Measurements from ENCODE around the gene ATP8A2. TPM values are rescaled to one million over a fixed set of nuclear protein-coding genes. Genes with fewer than 3 reads are reported as not detected.

Gene ATP8A2
- total RNA-seq, 2 experiments from 2014 or later: 0.28 to 0.32 TPM

GRCh38 chr13:25707726-25708125 is 336.0 kb downstream of the ATP8A2 start:
- CTCF ChIA-PET: no interaction called here
- no peaks in the 10 kb centered on the region for H3K9me3 Mint-ChIP-seq (ENCODE audit: low read depth)

DNA sequence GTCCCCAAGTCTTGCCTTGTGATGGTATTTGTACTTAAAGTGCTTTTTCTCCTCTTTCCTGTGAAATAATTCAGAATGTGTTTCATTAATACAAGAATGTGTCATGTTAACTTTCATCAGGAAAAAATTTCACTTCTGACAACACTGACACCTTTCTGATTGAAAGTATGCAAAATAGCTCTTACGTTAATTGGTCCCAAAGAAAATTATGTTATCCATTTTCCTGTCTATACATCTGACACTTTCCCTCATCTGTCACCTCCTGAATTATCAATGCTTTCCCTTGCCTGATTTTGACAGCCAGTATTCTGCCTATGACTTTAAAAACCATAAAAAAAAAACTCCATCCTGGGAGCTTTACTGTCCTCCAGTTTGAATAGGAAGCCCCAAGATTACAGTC is 336.5 kb downstream of the ATP8A2 start:
- no peak for DNase-seq
- Mint-ChIP-seq H3K4me1 (no peaks in the 10 kb centered on the region), H3K36me3 (no peaks in the 10 kb centered on the region), H3K9me3 (ENCODE audit: low read depth) (no peaks in the 10 kb centered on the region), H3K27ac (no peak overlapping the region), H3K27me3 (peaks cover 19% of the 10 kb centered on the region), H3K4me3 (no peak overlapping the region)
- no peak for ATAC-seq
- CTCF ChIA-PET: no interaction called here

More at GRCh38 chr13:25707726-25708125, 336.0 kb downstream of the ATP8A2 start:
- Mint-ChIP-seq H3K27me3 (peaks cover 15% of the 10 kb centered on the region), H3K4me1 (no peaks in the 10 kb centered on the region), H3K36me3 (no peaks in the 10 kb centered on the region), H3K4me3 (no peak overlapping the region), H3K27ac (no peak overlapping the region)
- DNase-seq (no peak), ATAC-seq (no peak)

DNA sequence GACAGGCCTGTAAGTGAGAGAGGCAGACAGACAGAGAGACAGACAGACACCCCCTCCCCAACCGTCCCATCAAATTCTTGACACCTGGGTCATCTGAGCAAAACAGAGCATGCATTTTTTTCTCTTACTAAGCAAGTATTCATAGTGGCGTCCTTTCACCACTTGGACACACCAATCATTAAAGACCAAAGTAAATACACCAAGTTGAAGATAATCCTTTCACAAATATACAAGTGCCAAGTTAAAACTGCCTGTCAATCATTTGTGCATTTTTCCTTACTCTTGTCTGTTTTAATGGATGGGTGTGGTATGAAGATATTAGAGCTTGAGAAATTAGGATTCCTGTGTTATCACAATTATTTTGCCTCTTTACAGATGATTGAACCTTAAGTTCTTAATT is 337.3 kb downstream of the ATP8A2 start:
- no peaks in the 10 kb centered on the region for H3K9me3 Mint-ChIP-seq (ENCODE audit: low read depth)
- DNase-seq (no peak), ATAC-seq (no peak)
- H3K4me3 Mint-ChIP-seq: no peak overlapping the region
- peaks cover 22% of the 10 kb centered on the region for H3K27me3 Mint-ChIP-seq
- CTCF ChIA-PET: no interaction called here
- no peaks in the 10 kb centered on the region for H3K4me1 Mint-ChIP-seq
- no peak overlapping the region for H3K27ac Mint-ChIP-seq
- H3K36me3 Mint-ChIP-seq: no peaks in the 10 kb centered on the region

DNA sequence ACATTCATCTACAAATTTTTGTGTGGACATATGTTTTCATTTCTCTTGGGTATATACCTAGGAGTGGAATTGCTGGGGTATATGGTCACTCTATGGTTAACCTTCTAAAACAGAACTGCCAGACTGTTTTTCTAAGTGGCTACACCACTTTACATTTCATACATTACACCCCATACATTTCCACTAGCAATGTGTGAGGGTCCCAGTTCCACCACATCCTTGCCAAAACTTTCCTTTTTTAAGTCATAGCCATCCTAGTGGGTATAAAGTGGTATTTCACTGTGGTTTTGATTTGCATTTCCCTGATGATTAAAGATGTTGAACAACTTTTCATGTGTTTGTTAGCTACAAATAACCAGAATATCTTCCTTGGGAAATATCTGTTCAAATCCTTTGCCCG is 344.0 kb downstream of the ATP8A2 start:
- H3K27me3 Mint-ChIP-seq: peaks cover 23% of the 10 kb centered on the region
- peaks cover 5% of the 10 kb centered on the region for H3K9me3 Mint-ChIP-seq (ENCODE audit: low read depth)
- no peak for ATAC-seq

DNA sequence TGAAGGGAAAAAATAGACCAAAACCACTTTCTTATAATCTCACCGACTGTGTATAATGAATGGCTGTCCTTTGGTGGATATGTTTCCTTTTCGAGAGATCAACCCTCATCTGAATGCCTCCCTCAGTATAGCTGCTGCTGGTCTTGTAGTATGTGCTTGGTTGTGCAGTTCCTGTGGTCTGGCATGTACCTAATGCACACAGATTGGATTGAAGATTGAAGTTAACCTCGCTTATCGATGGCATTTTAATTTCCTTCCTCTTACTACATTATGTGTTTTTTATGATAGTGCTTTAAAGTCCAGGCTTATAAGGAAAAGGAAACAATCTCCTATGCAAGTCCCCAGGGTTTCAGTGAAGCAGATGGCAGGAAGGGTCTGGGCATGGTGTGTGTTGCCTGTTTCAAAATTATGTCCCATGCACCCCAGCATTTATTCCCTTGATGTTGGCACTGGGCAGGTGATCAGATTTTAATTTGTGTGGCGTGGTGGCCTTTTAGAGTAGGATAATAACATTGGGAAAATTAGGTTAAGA is 346.0 kb downstream of the ATP8A2 start:
- H3K9me3 Mint-ChIP-seq (ENCODE audit: low read depth): peaks cover 5% of the 10 kb centered on the region
- peaks cover 24% of the 10 kb centered on the region for H3K27me3 Mint-ChIP-seq

More for the DNA sequence above, 344.0 kb downstream of the ATP8A2 start:
- no peaks in the 10 kb centered on the region for H3K36me3 Mint-ChIP-seq
- CTCF ChIA-PET: no interaction called here
- H3K27ac Mint-ChIP-seq: no peak overlapping the region
- no peak for DNase-seq
- no peaks in the 10 kb centered on the region for H3K4me1 Mint-ChIP-seq
- no peak overlapping the region for H3K4me3 Mint-ChIP-seq

DNA sequence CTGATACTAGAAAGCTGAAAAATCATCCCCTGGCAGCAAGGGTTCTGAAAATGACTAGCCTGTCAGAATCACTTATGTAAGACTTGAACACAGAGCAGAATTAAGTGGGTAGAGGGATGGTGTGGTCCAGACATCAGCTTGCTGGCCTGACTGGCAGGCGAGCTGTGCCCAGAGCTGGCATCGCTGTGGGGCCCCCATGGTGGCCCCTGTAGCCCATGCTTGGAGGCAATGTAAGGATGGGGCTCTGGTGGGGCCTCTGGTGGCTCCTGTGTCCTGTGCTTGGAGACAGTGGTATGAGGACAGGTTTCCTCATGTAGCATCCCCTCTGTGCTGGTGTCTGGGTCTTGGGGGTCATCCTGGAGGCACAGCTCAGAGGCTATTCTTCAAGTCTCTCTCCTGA is 347.9 kb downstream of the ATP8A2 start:
- DNase-seq (no peak), ATAC-seq (no peak)
- no peak overlapping the region for H3K4me3 Mint-ChIP-seq
- H3K27me3 Mint-ChIP-seq: peaks cover 17% of the 10 kb centered on the region
- CTCF ChIA-PET: no interaction called here
- no peak overlapping the region for H3K27ac Mint-ChIP-seq
- peaks cover 5% of the 10 kb centered on the region for H3K9me3 Mint-ChIP-seq (ENCODE audit: low read depth)
- no peaks in the 10 kb centered on the region for H3K36me3 Mint-ChIP-seq
- no peaks in the 10 kb centered on the region for H3K4me1 Mint-ChIP-seq

More for the DNA sequence above, 346.0 kb downstream of the ATP8A2 start:
- no peaks in the 10 kb centered on the region for H3K36me3 Mint-ChIP-seq
- no peaks in the 10 kb centered on the region for H3K4me1 Mint-ChIP-seq
- no peak for ATAC-seq
- no peak overlapping the region for H3K27ac Mint-ChIP-seq
- CTCF ChIA-PET: no interaction called here
- no peak for DNase-seq
- H3K4me3 Mint-ChIP-seq: no peak overlapping the region

DNA sequence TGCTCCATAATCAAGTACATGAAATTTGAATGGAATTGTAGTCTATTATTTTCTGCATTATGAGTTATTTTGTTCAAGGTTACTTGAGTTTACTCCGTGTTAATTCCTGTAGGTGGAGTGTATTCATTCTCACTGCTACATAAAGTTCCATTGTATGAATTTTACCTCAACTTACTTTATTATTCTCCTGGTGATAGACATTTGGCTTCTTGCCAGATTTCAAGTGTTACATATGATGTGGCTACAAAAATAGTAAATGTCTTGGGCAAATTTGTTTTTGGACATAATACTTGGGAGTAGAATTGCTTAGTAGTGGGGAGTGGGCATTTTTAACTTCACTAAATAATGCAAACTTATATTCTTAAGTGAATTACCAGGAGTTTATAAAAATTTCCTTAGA is 351.1 kb downstream of the ATP8A2 start:
- no peak for ATAC-seq

GRCh38 chr13:25725104-25725503 is 353.3 kb downstream of the ATP8A2 start:
- Mint-ChIP-seq H3K36me3 (no peaks in the 10 kb centered on the region), H3K27me3 (peaks cover 7% of the 10 kb centered on the region), H3K9me3 (ENCODE audit: low read depth) (peaks cover 2% of the 10 kb centered on the region), H3K27ac (no peak overlapping the region), H3K4me3 (no peak overlapping the region), H3K4me1 (no peaks in the 10 kb centered on the region)
- DNase-seq (no peak), ATAC-seq (no peak)
- CTCF ChIA-PET: no interaction called here

More for the DNA sequence above, 351.1 kb downstream of the ATP8A2 start:
- DNase-seq: no peak
- Mint-ChIP-seq H3K9me3 (ENCODE audit: low read depth) (peaks cover 2% of the 10 kb centered on the region), H3K4me1 (no peaks in the 10 kb centered on the region), H3K27ac (no peak overlapping the region), H3K27me3 (peaks cover 5% of the 10 kb centered on the region), H3K36me3 (no peaks in the 10 kb centered on the region), H3K4me3 (no peak overlapping the region)
- CTCF ChIA-PET: no interaction called here

DNA sequence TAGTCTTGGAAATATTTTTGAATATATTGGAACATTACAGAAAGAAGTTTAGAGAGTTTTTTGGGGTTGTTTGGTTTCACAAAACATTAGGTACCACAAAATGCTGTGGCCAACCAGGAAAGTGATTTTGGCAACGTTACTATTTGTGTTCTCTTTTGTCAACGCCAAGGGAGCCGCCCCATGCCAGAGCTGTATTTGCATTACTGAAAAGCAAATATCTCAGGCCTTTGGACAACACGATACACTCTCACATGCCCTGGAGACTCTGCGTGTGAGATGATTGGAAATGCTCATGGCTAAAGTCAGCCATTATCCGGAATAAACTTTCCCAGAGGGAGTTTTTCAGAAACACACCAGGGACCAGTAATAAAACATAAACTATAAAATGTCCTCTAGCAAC is 355.5 kb downstream of the ATP8A2 start:
- peaks cover 5% of the 10 kb centered on the region for H3K27me3 Mint-ChIP-seq
- no peaks in the 10 kb centered on the region for H3K36me3 Mint-ChIP-seq
- no peaks in the 10 kb centered on the region for H3K9me3 Mint-ChIP-seq (ENCODE audit: low read depth)

GRCh38 chr13:25727810-25728209 is 356.0 kb downstream of the ATP8A2 start:
- ATAC-seq: no peak
- no peak overlapping the region for H3K4me3 Mint-ChIP-seq
- H3K9me3 Mint-ChIP-seq (ENCODE audit: low read depth): no peaks in the 10 kb centered on the region
- CTCF ChIA-PET: no interaction called here
- peaks cover 3% of the 10 kb centered on the region for H3K27me3 Mint-ChIP-seq
- no peak overlapping the region for H3K27ac Mint-ChIP-seq
- DNase-seq: no peak
- H3K4me1 Mint-ChIP-seq: no peaks in the 10 kb centered on the region
- H3K36me3 Mint-ChIP-seq: no peaks in the 10 kb centered on the region

More for the DNA sequence above, 355.5 kb downstream of the ATP8A2 start:
- ATAC-seq (no peak), DNase-seq (no peak)
- CTCF ChIA-PET: no interaction called here
- no peak overlapping the region for H3K27ac Mint-ChIP-seq
- no peak overlapping the region for H3K4me3 Mint-ChIP-seq
- no peaks in the 10 kb centered on the region for H3K4me1 Mint-ChIP-seq

GRCh38 chr13:25729201-25729600 is 357.4 kb downstream of the ATP8A2 start:
- ATAC-seq: no peak
- Mint-ChIP-seq H3K9me3 (ENCODE audit: low read depth) (no peaks in the 10 kb centered on the region), H3K4me3 (no peak overlapping the region), H3K27ac (no peak overlapping the region), H3K27me3 (peaks cover 8% of the 10 kb centered on the region), H3K4me1 (no peaks in the 10 kb centered on the region), H3K36me3 (no peaks in the 10 kb centered on the region)
- CTCF ChIA-PET: no interaction called here
- no peak for DNase-seq

- Mint-ChIP-seq H3K9me3 (ENCODE audit: low read depth) (no peaks in the 10 kb centered on the region), H3K36me3 (no peaks in the 10 kb centered on the region), H3K27ac (no peak overlapping the region), H3K4me1 (no peaks in the 10 kb centered on the region), H3K4me3 (no peak overlapping the region), H3K27me3 (peaks cover 8% of the 10 kb centered on the region)
- no peak for DNase-seq
- no peak for ATAC-seq
- CTCF ChIA-PET: no interaction called here
These were observed 359.3 kb downstream of the ATP8A2 start for GRCh38 chr13:25731037-25731436.

GRCh38 chr13:25731536-25731935 is 359.8 kb downstream of the ATP8A2 start:
- H3K9me3 Mint-ChIP-seq (ENCODE audit: low read depth): no peaks in the 10 kb centered on the region
- no peak for ATAC-seq
- peaks cover 8% of the 10 kb centered on the region for H3K27me3 Mint-ChIP-seq
- H3K4me3 Mint-ChIP-seq: no peak overlapping the region
- H3K4me1 Mint-ChIP-seq: no peaks in the 10 kb centered on the region
- H3K36me3 Mint-ChIP-seq: no peaks in the 10 kb centered on the region
- H3K27ac Mint-ChIP-seq: no peak overlapping the region
- CTCF ChIA-PET: no interaction called here
- no peak for DNase-seq

GRCh38 chr13:25732111-25732865 is 360.5 kb downstream of the ATP8A2 start:
- ATAC-seq (no peak), DNase-seq (no peak)
- no peak overlapping the region for H3K27ac Mint-ChIP-seq
- H3K9me3 Mint-ChIP-seq (ENCODE audit: low read depth): no peaks in the 10 kb centered on the region
- H3K4me3 Mint-ChIP-seq: no peak overlapping the region
- H3K36me3 Mint-ChIP-seq: no peaks in the 10 kb centered on the region
- peaks cover 8% of the 10 kb centered on the region for H3K27me3 Mint-ChIP-seq
- CTCF ChIA-PET: no interaction called here
- peaks cover 2% of the 10 kb centered on the region for H3K4me1 Mint-ChIP-seq
